K562 (cell line): ENCODE results near the gene SLC38A2. TPM values are rescaled to one million over a fixed set of nuclear protein-coding genes. Genes with fewer than 3 reads are reported as not detected.

ENCODE experiments used
- CEBPB ChIP-seq: fragments of 450-650 bp; IDR thresholded peaks from 2 replicates; pipeline ENCODE4 v1.6.1; 2016; ENCODE audit warnings: missing genetic modification characterization, missing compliant biosample characterization
- CHD2 ChIP-seq: IDR thresholded peaks from 2 replicates; pipeline ENCODE4 v1.6.1; 2011; ENCODE audit warnings: low read depth, low read length
- DPF2 ChIP-seq: fragments of 450-650 bp; IDR thresholded peaks from 2 replicates; pipeline ENCODE4 v1.6.1; 2016
- HBP1 ChIP-seq: fragments of 450-650 bp; formaldehyde crosslinking; IDR thresholded peaks from 2 replicates; pipeline ENCODE4 v1.4.0; 2022; ENCODE audit warnings: missing genetic modification characterization
- KAT2B ChIP-seq: IDR thresholded peaks from one replicate; pipeline ENCODE4 v1.6.1; 2012; ENCODE audit warnings: low read depth, mild to moderate bottlenecking, control low read depth, inconsistent platforms, low read length, moderate library complexity
- KHSRP ChIP-seq: fragments of 450-650 bp; IDR thresholded peaks from 2 replicates; pipeline ENCODE4 v1.6.1; 2017
- MXD1 ChIP-seq: fragments of 250-450 bp; sonication (Bioruptor Pico); IDR thresholded peaks from 2 replicates; pipeline ENCODE4 v1.8.0; 2021; ENCODE audit warnings: borderline replicate concordance, mild to moderate bottlenecking, moderate library complexity; ENCODE audit not compliant: poor library complexity, severe bottlenecking
- MYC ChIP-seq, 2 experiments: fragments of 250-450 bp in 1 of 2; sonication (Bioruptor Pico) in 1 of 2; IDR thresholded peaks; 2 replicates each; pipeline versions ENCODE4 v1.5.1 to v1.6.1; 2012 to 2021; ENCODE audit warnings: low read depth in 2 of 2, borderline replicate concordance in 1 of 2, improper control_type of control experiment in 1 of 2, low read length in 1 of 2, mild to moderate bottlenecking in 1 of 2, moderate library complexity in 1 of 2
- POLR2G ChIP-seq: fragments of 200-400 bp; formaldehyde crosslinking; IDR thresholded peaks from 2 replicates; pipeline ENCODE4 v1.6.1; 2017; ENCODE audit warnings: low read depth, mild to moderate bottlenecking, antibody characterized with exemption, low read length, moderate library complexity
- RBFOX2 ChIP-seq: fragments of 200-400 bp; formaldehyde crosslinking; IDR thresholded peaks from 2 replicates; pipeline ENCODE4 v1.6.1; 2017; ENCODE audit warnings: low read depth, mild to moderate bottlenecking, low read length, moderate library complexity
- RBM14 ChIP-seq: fragments of 200-400 bp; formaldehyde crosslinking; IDR thresholded peaks from 2 replicates; pipeline ENCODE4 v1.6.1; 2018; ENCODE audit warnings: low read depth, mild to moderate bottlenecking, low read length, moderate library complexity, borderline replicate concordance; ENCODE audit not compliant: insufficient read depth
- SAFB2 ChIP-seq: fragments of 200-400 bp; formaldehyde crosslinking; IDR thresholded peaks from 2 replicates; pipeline ENCODE4 v1.6.1; 2018; ENCODE audit warnings: borderline replicate concordance, low read length, low read depth, moderate library complexity; ENCODE audit not compliant: severe bottlenecking
- ZBTB5 ChIP-seq: fragments of 450-650 bp; IDR thresholded peaks from 2 replicates; pipeline ENCODE4 v1.6.1; 2017; ENCODE audit warnings: antibody characterized with exemption
- ZFP91 ChIP-seq: sonication (generic); formaldehyde crosslinking; IDR thresholded peaks from 2 replicates; pipeline ENCODE4 v1.8.0; 2022; ENCODE audit warnings: mild to moderate bottlenecking, missing genetic modification reagents
- ZNF12 ChIP-seq: sonication (generic); formaldehyde crosslinking; IDR thresholded peaks from 2 replicates; pipeline ENCODE4 v1.4.0; 2020; ENCODE audit warnings: mild to moderate bottlenecking, missing genetic modification reagents
- ZNF124 ChIP-seq: sonication (generic); formaldehyde crosslinking; IDR thresholded peaks from 2 replicates; pipeline ENCODE4 v1.8.1; 2022; ENCODE audit warnings: missing genetic modification reagents
- ZNF263 ChIP-seq: sonication (generic); formaldehyde crosslinking; IDR thresholded peaks from 2 replicates; pipeline ENCODE4 v1.8.0; 2022; ENCODE audit warnings: mild to moderate bottlenecking, missing genetic modification reagents, borderline replicate concordance
- polyA plus RNA-seq, 8 experiments: library from polyadenylated mRNA; depleted of rRNA in 4 of 8; stranded (reverse) in 5 of 8; unstranded in 3 of 8; fragments of >200 nt; fragmentation: Nextera tagmentation in 2 of 8; fragmentation: Illumina TruSeq in 1 of 8; extraction: Ambion mirVana in 2 of 8; extraction: Trizol in 1 of 8; gene quantifications; 2 replicates each; pipeline versions ENCODE4 v1.2.1 to v1.2.3, GENCODE V29; 2011 to 2014; ENCODE audit warnings: inconsistent platforms in 1 of 8, missing spikeins in 1 of 8
- total RNA-seq, 7 experiments: library from RNA; depleted of rRNA in 6 of 7; stranded (reverse); fragments of >200 nt in 6 of 7; fragmentation: Illumina TruSeq in 2 of 7; extraction: Trizol in 2 of 7; gene quantifications; 2 replicates each; pipeline versions ENCODE4 v1.2.1 to v1.2.3, GENCODE V29; 2011 to 2021; ENCODE audit warnings: low replicate concordance in 1 of 7
- TF ChIP-seq, protein P1 (sequence below): IDR thresholded peaks from 2 replicates; pipeline ENCODE4 v1.6.1; 2011; ENCODE audit warnings: borderline replicate concordance, low read depth, mild to moderate bottlenecking, moderate library complexity, low read length; ENCODE audit not compliant: insufficient read depth, poor library complexity, severe bottlenecking

SLC38A2 gene
- total and polyA plus RNA-seq, 9 of the 15 experiments (the other 6 are each of a cell fraction or from before 2014, with no cell fraction given) = 98.7 to 292 (median 143) TPM

DNA sequence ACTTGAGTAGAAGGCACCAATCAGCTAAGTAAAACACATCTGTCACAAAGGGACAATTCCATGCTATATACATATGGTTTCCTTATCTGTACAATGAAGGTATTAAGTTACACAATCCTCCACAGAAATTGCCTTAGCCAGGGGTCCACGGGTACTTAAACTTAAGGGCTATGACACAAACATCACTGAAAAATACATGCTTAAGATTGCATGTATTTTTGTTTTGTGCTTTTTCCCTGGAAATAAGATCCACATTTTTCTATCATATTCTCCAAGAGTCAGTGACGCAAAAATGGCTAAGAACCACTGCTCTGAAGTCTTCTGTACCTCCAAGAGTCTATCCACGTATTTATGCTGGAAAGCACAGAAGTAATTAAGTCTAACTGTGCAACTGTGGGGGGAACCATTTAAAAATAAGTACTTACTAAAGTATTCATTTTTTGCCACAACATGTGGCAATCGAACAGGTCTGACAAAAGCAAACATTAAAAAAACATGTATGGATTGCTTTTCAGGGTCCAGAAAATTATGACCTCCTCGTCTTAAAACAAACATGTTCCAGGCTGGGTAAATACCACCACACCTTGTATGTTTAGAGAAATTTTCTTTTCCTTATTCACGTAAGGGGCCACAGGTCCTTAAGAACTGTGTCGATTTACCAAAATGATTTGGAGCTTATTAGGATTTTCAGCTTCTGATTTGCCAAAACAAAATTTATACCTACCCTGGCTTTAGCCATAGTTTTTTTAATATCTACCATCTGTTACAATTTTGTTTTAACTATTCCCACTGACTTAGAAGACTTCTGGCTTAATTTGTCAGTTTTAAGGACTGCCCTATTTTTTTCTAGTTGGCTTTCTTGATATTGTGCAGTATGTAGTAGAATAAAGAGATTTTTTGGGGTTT, 2.8 kb downstream of the SLC38A2 start (continued):
- TF ChIP-seq, protein P1, sequence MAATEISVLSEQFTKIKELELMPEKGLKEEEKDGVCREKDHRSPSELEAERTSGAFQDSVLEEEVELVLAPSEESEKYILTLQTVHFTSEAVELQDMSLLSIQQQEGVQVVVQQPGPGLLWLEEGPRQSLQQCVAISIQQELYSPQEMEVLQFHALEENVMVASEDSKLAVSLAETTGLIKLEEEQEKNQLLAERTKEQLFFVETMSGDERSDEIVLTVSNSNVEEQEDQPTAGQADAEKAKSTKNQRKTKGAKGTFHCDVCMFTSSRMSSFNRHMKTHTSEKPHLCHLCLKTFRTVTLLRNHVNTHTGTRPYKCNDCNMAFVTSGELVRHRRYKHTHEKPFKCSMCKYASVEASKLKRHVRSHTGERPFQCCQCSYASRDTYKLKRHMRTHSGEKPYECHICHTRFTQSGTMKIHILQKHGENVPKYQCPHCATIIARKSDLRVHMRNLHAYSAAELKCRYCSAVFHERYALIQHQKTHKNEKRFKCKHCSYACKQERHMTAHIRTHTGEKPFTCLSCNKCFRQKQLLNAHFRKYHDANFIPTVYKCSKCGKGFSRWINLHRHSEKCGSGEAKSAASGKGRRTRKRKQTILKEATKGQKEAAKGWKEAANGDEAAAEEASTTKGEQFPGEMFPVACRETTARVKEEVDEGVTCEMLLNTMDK = no peak
- TF ChIP-seq RBM14 (no peak), CHD2 (no peak), ZFP91 (CRISPR knock-in tag) (no peak), RBFOX2 (peak; percentile 60), ZNF124 (no peak), MXD1 (CRISPR knock-in tag) (no peak), ZBTB5 (no peak), DPF2 (no peak), ZNF263 (CRISPR knock-in tag) (no peak), KAT2B (no peak), HBP1 (CRISPR knock-in tag) (0 out of 2 replicates have a peak, but pooled peaks have one; percentile 12), POLR2G (peak; percentile 49; the same call in 1 of the 2 replicates), KHSRP (no peak), MYC (IDR thresholded peaks at IDR 0.05; ENCODE audit: low read depth, low read length) (no peak), MYC (CRISPR knock-in tag; IDR thresholded peaks at IDR 0.05; ENCODE audit: borderline replicate concordance, low read depth) (0 out of 2 replicates have a peak, but pooled peaks have one; percentile 25), SAFB2 (no peak), ZNF12 (no peak), CEBPB (peak; percentile 59)
